ENCODE measurements around the gene SRC.
A peak's percentile ranks its signal among the peaks of the same experiment; 100 is the strongest.

GRCh38 chr20:37417617-37418467, 71.9 kb downstream of the SRC start:
- TF ChIP-seq MAX (IDR thresholded peaks at IDR 0.05; ENCODE audit: insufficient read depth, insufficient read length): peak; percentile 18
- no peak for TF ChIP-seq CTCF (IDR thresholded peaks at IDR 0.05; ENCODE audit: extremely low read depth in 1 of 2, insufficient read depth in 1 of 2, low read depth in 1 of 2, low read length in 2 of 2)
- no peak for TF ChIP-seq EZH2 (IDR thresholded peaks at IDR 0.05; ENCODE audit: borderline replicate concordance, low read depth, low read length, severe bottlenecking)
- no peak for TF ChIP-seq POLR2AphosphoS5 (IDR thresholded peaks at IDR 0.05; ENCODE audit: insufficient read depth, low read depth, low read length)
- no peak for TF ChIP-seq POLR2A (IDR thresholded peaks at IDR 0.05; ENCODE audit: low read depth, low read length)

Data from endothelial cell of umbilical vein (primary cell).